WTC11 (cell line): ENCODE results near the gene RPS6KB2.
"Not testable (repeated sequence)": the region's sequence is repeated elsewhere in the genome, so short reads cannot be mapped to it uniquely, and the experiment has no call there.

Experiments
- CBFB ChIP-seq: sonication (generic); formaldehyde crosslinking; IDR thresholded peaks from 2 replicates; pipeline ENCODE4 v1.8.1; 2022; ENCODE audit warnings: mild to moderate bottlenecking, low read depth, missing genetic modification reagents
- ETV6 ChIP-seq: sonication (generic); formaldehyde crosslinking; IDR thresholded peaks from 2 replicates; pipeline ENCODE4 v1.8.1; 2022; ENCODE audit warnings: mild to moderate bottlenecking, missing genetic modification reagents
- FOXP1 ChIP-seq: sonication (generic); formaldehyde crosslinking; IDR thresholded peaks from 2 replicates; pipeline ENCODE4 v1.8.0; 2022; ENCODE audit warnings: missing genetic modification reagents, mild to moderate bottlenecking, moderate library complexity, borderline replicate concordance
- MXD4 ChIP-seq: fragments of 250-450 bp; sonication (Bioruptor Pico); IDR thresholded peaks from 2 replicates; pipeline ENCODE4 v1.8.0; 2021; ENCODE audit warnings: mild to moderate bottlenecking, moderate library complexity, borderline replicate concordance
- SMAD3 ChIP-seq: sonication (generic); formaldehyde crosslinking; IDR thresholded peaks from 2 replicates; pipeline ENCODE4 v1.8.0; 2022; ENCODE audit warnings: missing genetic modification reagents, mild to moderate bottlenecking, borderline replicate concordance
- SP1 ChIP-seq: sonication (generic); formaldehyde crosslinking; conservative IDR thresholded peaks from 2 replicates; pipeline ENCODE4 v1.8.1; 2022; ENCODE audit warnings: missing genetic modification reagents
- TCF7 ChIP-seq: sonication (generic); formaldehyde crosslinking; IDR thresholded peaks from 2 replicates; pipeline ENCODE4 v1.8.0; 2022; ENCODE audit warnings: mild to moderate bottlenecking, low read depth, missing genetic modification reagents, moderate library complexity
- ZNF121 ChIP-seq: sonication (generic); formaldehyde crosslinking; IDR thresholded peaks from 2 replicates; pipeline ENCODE4 v1.8.0; 2023; ENCODE audit warnings: missing genetic modification reagents
- ZNF263 ChIP-seq: sonication (generic); formaldehyde crosslinking; IDR thresholded peaks from 2 replicates; pipeline ENCODE4 v1.8.1; 2022; ENCODE audit warnings: low read depth, mild to moderate bottlenecking, moderate library complexity, missing genetic modification reagents
- ZNF416 ChIP-seq: fragments of 250-450 bp; sonication (Bioruptor Pico); IDR thresholded peaks from 2 replicates; pipeline ENCODE4 v1.9.0; 2021; ENCODE audit warnings: mild to moderate bottlenecking, inconsistent platforms
- TF ChIP-seq, protein P1 (sequence below): fragments of 200-600 bp; IDR thresholded peaks from 2 replicates; pipeline ENCODE4 v1.8.0; 2022; ENCODE audit warnings: antibody characterized with exemption
- TF ChIP-seq, protein P2 (sequence below): sonication (generic); formaldehyde crosslinking; IDR thresholded peaks from 2 replicates; pipeline ENCODE4 v1.8.1; 2023; ENCODE audit warnings: mild to moderate bottlenecking, missing genetic modification reagents
- TF ChIP-seq, protein P3 (sequence below): sonication (generic); formaldehyde crosslinking; IDR thresholded peaks from 2 replicates; pipeline ENCODE4 v1.8.1; 2023; ENCODE audit warnings: mild to moderate bottlenecking, missing genetic modification reagents, borderline replicate concordance
- TF ChIP-seq, protein P4 (sequence below): sonication (generic); formaldehyde crosslinking; IDR thresholded peaks from 2 replicates; pipeline ENCODE4 v1.8.0; 2022; ENCODE audit warnings: missing genetic modification reagents

DNA sequence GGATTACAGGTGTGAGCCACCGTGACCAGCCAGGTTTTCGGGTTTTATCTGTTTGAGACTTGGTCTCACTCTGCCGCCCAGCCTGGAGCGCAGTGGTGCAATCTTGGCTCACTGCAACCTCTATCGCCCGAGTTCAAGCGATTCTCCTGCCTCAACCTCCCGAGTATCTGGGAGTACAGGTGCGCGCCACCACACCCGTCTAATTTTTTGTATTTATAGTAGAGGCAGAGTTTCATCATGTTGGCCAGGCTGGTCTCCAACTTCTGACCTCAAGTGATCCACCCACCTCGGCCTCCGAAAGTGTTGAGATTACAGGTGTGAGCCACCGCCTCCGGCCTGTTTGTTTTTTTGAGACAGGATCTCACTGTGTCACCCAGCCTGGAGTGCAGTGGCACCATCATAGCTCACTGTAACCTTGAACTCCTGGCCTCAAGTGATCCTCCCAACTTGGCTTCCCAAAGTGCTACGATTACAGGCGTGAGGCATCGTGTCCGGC lies 882 bp upstream of the RPS6KB2 start:
- TF ChIP-seq, protein P1, sequence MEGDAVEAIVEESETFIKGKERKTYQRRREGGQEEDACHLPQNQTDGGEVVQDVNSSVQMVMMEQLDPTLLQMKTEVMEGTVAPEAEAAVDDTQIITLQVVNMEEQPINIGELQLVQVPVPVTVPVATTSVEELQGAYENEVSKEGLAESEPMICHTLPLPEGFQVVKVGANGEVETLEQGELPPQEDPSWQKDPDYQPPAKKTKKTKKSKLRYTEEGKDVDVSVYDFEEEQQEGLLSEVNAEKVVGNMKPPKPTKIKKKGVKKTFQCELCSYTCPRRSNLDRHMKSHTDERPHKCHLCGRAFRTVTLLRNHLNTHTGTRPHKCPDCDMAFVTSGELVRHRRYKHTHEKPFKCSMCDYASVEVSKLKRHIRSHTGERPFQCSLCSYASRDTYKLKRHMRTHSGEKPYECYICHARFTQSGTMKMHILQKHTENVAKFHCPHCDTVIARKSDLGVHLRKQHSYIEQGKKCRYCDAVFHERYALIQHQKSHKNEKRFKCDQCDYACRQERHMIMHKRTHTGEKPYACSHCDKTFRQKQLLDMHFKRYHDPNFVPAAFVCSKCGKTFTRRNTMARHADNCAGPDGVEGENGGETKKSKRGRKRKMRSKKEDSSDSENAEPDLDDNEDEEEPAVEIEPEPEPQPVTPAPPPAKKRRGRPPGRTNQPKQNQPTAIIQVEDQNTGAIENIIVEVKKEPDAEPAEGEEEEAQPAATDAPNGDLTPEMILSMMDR = not testable (repeated sequence)
- TF ChIP-seq, protein P2, sequence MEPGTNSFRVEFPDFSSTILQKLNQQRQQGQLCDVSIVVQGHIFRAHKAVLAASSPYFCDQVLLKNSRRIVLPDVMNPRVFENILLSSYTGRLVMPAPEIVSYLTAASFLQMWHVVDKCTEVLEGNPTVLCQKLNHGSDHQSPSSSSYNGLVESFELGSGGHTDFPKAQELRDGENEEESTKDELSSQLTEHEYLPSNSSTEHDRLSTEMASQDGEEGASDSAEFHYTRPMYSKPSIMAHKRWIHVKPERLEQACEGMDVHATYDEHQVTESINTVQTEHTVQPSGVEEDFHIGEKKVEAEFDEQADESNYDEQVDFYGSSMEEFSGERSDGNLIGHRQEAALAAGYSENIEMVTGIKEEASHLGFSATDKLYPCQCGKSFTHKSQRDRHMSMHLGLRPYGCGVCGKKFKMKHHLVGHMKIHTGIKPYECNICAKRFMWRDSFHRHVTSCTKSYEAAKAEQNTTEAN (CRISPR knock-in tag) = not testable (repeated sequence)
- TF ChIP-seq SMAD3 (CRISPR knock-in tag); SP1 (CRISPR knock-in tag); TCF7 (CRISPR knock-in tag); CBFB (CRISPR knock-in tag); FOXP1; ETV6; MXD4 (CRISPR knock-in tag); ZNF416 (CRISPR knock-in tag); ZNF263 (CRISPR knock-in tag); ZNF121 (CRISPR knock-in tag): not testable (repeated sequence)
- TF ChIP-seq, protein P3, sequence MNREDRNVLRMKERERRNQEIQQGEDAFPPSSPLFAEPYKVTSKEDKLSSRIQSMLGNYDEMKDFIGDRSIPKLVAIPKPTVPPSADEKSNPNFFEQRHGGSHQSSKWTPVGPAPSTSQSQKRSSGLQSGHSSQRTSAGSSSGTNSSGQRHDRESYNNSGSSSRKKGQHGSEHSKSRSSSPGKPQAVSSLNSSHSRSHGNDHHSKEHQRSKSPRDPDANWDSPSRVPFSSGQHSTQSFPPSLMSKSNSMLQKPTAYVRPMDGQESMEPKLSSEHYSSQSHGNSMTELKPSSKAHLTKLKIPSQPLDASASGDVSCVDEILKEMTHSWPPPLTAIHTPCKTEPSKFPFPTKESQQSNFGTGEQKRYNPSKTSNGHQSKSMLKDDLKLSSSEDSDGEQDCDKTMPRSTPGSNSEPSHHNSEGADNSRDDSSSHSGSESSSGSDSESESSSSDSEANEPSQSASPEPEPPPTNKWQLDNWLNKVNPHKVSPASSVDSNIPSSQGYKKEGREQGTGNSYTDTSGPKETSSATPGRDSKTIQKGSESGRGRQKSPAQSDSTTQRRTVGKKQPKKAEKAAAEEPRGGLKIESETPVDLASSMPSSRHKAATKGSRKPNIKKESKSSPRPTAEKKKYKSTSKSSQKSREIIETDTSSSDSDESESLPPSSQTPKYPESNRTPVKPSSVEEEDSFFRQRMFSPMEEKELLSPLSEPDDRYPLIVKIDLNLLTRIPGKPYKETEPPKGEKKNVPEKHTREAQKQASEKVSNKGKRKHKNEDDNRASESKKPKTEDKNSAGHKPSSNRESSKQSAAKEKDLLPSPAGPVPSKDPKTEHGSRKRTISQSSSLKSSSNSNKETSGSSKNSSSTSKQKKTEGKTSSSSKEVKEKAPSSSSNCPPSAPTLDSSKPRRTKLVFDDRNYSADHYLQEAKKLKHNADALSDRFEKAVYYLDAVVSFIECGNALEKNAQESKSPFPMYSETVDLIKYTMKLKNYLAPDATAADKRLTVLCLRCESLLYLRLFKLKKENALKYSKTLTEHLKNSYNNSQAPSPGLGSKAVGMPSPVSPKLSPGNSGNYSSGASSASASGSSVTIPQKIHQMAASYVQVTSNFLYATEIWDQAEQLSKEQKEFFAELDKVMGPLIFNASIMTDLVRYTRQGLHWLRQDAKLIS (CRISPR knock-in tag) = not testable (repeated sequence)
- TF ChIP-seq, protein P4, sequence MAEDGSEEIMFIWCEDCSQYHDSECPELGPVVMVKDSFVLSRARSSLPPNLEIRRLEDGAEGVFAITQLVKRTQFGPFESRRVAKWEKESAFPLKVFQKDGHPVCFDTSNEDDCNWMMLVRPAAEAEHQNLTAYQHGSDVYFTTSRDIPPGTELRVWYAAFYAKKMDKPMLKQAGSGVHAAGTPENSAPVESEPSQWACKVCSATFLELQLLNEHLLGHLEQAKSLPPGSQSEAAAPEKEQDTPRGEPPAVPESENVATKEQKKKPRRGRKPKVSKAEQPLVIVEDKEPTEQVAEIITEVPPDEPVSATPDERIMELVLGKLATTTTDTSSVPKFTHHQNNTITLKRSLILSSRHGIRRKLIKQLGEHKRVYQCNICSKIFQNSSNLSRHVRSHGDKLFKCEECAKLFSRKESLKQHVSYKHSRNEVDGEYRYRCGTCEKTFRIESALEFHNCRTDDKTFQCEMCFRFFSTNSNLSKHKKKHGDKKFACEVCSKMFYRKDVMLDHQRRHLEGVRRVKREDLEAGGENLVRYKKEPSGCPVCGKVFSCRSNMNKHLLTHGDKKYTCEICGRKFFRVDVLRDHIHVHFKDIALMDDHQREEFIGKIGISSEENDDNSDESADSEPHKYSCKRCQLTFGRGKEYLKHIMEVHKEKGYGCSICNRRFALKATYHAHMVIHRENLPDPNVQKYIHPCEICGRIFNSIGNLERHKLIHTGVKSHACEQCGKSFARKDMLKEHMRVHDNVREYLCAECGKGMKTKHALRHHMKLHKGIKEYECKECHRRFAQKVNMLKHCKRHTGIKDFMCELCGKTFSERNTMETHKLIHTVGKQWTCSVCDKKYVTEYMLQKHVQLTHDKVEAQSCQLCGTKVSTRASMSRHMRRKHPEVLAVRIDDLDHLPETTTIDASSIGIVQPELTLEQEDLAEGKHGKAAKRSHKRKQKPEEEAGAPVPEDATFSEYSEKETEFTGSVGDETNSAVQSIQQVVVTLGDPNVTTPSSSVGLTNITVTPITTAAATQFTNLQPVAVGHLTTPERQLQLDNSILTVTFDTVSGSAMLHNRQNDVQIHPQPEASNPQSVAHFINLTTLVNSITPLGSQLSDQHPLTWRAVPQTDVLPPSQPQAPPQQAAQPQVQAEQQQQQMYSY (CRISPR knock-in tag) = not testable (repeated sequence)
